Ovary (tissue), 9 donors: Measurements from ENCODE around the gene TCL1A. TPM values are rescaled to one million over a fixed set of nuclear protein-coding genes. Genes with fewer than 3 reads are reported as not detected.
"Not testable (repeated sequence)": the region's sequence is repeated elsewhere in the genome, so short reads cannot be mapped to it uniquely, and the experiment has no call there.

Experiments
- DNase-seq, 5 donors: peaks; one replicate each; pipeline ENCODE4 v3.0.0-alpha.2; 2019 to 2020
- H3K27ac ChIP-seq, 2 donors: fragments of 200-600 bp; one replicate each; pipeline versions ENCODE4 v1.5.1 to v1.8.0; 2019 to 2022
- H3K27me3 ChIP-seq: fragments of 200-600 bp; one replicate; pipeline ENCODE4 v1.8.0; 2022
- H3K36me3 ChIP-seq: fragments of 200-600 bp; sonication (generic); one replicate; pipeline ENCODE4 v1.5.1; 2019
- H3K4me1 ChIP-seq: one replicate; pipeline ENCODE4 v1.8.1; 2013; ENCODE audit warnings: mild to moderate bottlenecking, moderate library complexity; ENCODE audit not compliant: insufficient read depth
- H3K4me3 ChIP-seq: fragments of 200-600 bp; sonication (generic); one replicate; pipeline ENCODE4 v1.5.1; 2017
- H3K9me3 ChIP-seq, 2 donors: fragments of 200-600 bp in 1 of 2; sonication (generic) in 1 of 2; one replicate each; pipeline versions ENCODE4 v1.5.1 to v1.8.1; 2013 to 2019; ENCODE audit warnings: mild to moderate bottlenecking in 1 of 2, moderate library complexity in 1 of 2
- EP300 ChIP-seq: sonication (generic); formaldehyde crosslinking; IDR thresholded peaks from one replicate; pipeline ENCODE4 v1.6.1; 2017; ENCODE audit warnings: antibody characterized with exemption
- POLR2A ChIP-seq: fragments of 450-650 bp; IDR thresholded peaks from one replicate; pipeline ENCODE4 v1.6.1; 2017; ENCODE audit warnings: antibody characterized with exemption, mild to moderate bottlenecking, moderate library complexity
- WGBS, 3 donors: extraction: QIAGEN DNeasy Blood & Tissue Kit in 1 of 3; methylation state at CpG; one replicate each; pipeline versions ENCODE4 v1.1.5 to v1.1.7; 2013 to 2017; 5-methylcytosine and 5-hydroxymethylcytosine counted together
- intact Hi-C, 4 donors: fragments of 100-400 bp; cut with DNase I; formaldehyde crosslinking; loops; one replicate each; pipeline versions ENCODE4 v1.11.0 to v1.15.1; 2022 to 2023
- polyA plus RNA-seq, 2 donors: library from polyadenylated mRNA; stranded (reverse); fragments of 200-250 nt in 1 of 2; fragments of 350-450 nt in 1 of 2; fragmentation: Illumina TruSeq in 1 of 2; extraction: RNeasy Lipid Tissue Mini Kit (QIAGEN cat#74804) in 1 of 2; gene quantifications; one replicate each; pipeline ENCODE4 v1.2.3, GENCODE V29; 2013 to 2014
- total RNA-seq, 7 donors: library from RNA; depleted of rRNA in 2 of 7; stranded (reverse); fragments of >200 nt in 2 of 7; fragmentation: NEBNext Ultra II Directional in 3 of 7; extraction: Animal tissue kit (Norgen Biotek cat#: 25700) in 3 of 7; gene quantifications; one replicate each; pipeline versions ENCODE4 v1.1.0 to v1.2.4, GENCODE V29; 2016 to 2023
- TF ChIP-seq, protein P1 (sequence below), 3 donors: fragments of 450-650 bp in 2 of 3; fragments of 200-600 bp in 1 of 3; IDR thresholded peaks; one replicate each; pipeline versions ENCODE4 v1.5.1 to v1.8.0; 2016 to 2022; ENCODE audit warnings: antibody characterized with exemption in 3 of 3, mild to moderate bottlenecking in 1 of 3
- donor health status: DM: no; HTN: no; CAD: no; lungs with moderate emphysema.
- donor health status: DM: no; HTN: no; CAD: no.
- donor health status: Bipolar disorder and iron deficiency.
- donor health status: DM: yes; HTN: yes; CAD: no.
- donor health status: DM: no; HTN: no; CAD: no.
- donor health status: DM: yes; HTN: yes; CAD: no.

Gene TCL1A
- total and polyA plus RNA-seq, 9 donors, result 0.13 to 0.70 TPM; not detected in 7

DNA sequence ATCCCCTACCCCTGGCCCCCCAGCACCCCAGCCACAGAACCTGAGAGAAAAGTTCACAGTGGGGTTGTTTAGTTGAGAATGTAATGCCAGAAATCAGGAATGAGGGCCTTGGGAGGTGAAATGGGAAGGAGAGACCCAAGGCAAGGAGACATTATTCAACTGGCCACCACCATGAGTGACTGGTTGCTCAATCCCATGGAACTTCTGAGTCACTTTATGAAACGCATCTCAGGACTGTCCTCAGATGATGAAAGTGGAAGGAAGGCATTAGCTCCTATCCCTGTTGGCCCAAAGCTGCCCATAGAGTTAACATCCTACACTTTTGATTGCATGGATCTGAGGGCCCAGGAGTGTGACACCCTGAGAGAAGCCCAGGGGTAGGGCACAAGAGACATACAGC lies 25.4 kb upstream of the TCL1A start:
- Histone ChIP-seq H3K36me3 (no peaks in the 10 kb centered on the region), H3K4me1 (no peaks in the 10 kb centered on the region), H3K9me3 (no peaks in the 10 kb centered on the region), H3K4me3 (no peak overlapping the region), H3K27me3 (no peaks in the 10 kb centered on the region), H3K27ac (no peak overlapping the region)
- no peak for DNase-seq
- TF ChIP-seq, protein P1, sequence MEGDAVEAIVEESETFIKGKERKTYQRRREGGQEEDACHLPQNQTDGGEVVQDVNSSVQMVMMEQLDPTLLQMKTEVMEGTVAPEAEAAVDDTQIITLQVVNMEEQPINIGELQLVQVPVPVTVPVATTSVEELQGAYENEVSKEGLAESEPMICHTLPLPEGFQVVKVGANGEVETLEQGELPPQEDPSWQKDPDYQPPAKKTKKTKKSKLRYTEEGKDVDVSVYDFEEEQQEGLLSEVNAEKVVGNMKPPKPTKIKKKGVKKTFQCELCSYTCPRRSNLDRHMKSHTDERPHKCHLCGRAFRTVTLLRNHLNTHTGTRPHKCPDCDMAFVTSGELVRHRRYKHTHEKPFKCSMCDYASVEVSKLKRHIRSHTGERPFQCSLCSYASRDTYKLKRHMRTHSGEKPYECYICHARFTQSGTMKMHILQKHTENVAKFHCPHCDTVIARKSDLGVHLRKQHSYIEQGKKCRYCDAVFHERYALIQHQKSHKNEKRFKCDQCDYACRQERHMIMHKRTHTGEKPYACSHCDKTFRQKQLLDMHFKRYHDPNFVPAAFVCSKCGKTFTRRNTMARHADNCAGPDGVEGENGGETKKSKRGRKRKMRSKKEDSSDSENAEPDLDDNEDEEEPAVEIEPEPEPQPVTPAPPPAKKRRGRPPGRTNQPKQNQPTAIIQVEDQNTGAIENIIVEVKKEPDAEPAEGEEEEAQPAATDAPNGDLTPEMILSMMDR (IDR thresholded peaks at IDR 0.05), result no peak
- TF ChIP-seq POLR2A, result no peak
- TF ChIP-seq EP300, result no peak
- intact Hi-C loops, result no loop called here
- 79 to 86% (median 85%) methylated on average over 1 of the region's 1 CpG for WGBS, 3 donors

- Histone ChIP-seq H3K4me3 (no peak overlapping the region), H3K27me3 (no peaks in the 10 kb centered on the region), H3K4me1 (no peaks in the 10 kb centered on the region), H3K9me3 (no peaks in the 10 kb centered on the region), H3K27ac (no peak overlapping the region), H3K36me3 (no peaks in the 10 kb centered on the region)
- TF ChIP-seq EP300, result no peak
- no peak for DNase-seq
- 18 to 62% (median 27%) methylated on average over 1 of the region's 1 CpG for WGBS, 3 donors
- intact Hi-C loops, result no loop called here
These were observed 19.3 kb upstream of the TCL1A start for GRCh38 chr14:95733212-95733611.

DNA sequence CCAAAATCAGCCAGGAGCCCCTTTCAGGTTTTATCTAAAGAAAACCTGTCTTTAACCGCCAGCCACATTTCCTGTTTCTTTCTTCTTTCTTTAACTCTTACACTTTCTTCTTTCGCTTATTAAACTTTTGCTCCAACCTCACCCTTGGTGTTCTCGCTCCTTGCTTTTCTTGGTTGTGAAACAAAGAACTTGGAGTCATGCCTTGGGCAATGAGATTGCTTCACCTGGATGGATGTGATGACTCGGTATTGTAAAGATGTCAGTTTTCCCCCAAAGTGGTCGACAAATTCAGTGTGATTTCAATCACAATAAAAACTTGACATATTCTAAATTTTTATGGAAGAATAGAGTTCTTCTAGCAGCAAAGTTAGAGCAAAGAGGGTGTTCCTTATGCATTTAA lies 16.2 kb upstream of the TCL1A start:
- Histone ChIP-seq H3K4me3 (no peak overlapping the region), H3K9me3 (no peaks in the 10 kb centered on the region), H3K4me1 (no peaks in the 10 kb centered on the region), H3K27ac (no peak overlapping the region), H3K36me3 (no peaks in the 10 kb centered on the region), H3K27me3 (no peaks in the 10 kb centered on the region)
- intact Hi-C loops, result no loop called here
- TF ChIP-seq, protein P1 (IDR thresholded peaks at IDR 0.05), result no peak
- TF ChIP-seq EP300 (no peak), POLR2A (no peak)
- no peak for DNase-seq
- WGBS, 3 donors, result 70 to 86% (median 81%) methylated on average over 5 of the region's 5 CpGs

- H3K4me1 ChIP-seq, intact Hi-C loops, H3K4me3 ChIP-seq, H3K27ac ChIP-seq, H3K27me3 ChIP-seq, H3K36me3 ChIP-seq, DNase-seq, H3K9me3 ChIP-seq: not testable (repeated sequence)
- 76 to 89% (median 77%) methylated on average over 8 of the region's 8 CpGs for WGBS, 3 donors
These were observed 15.6 kb upstream of the TCL1A start for GRCh38 chr14:95729402-95730028.

DNA sequence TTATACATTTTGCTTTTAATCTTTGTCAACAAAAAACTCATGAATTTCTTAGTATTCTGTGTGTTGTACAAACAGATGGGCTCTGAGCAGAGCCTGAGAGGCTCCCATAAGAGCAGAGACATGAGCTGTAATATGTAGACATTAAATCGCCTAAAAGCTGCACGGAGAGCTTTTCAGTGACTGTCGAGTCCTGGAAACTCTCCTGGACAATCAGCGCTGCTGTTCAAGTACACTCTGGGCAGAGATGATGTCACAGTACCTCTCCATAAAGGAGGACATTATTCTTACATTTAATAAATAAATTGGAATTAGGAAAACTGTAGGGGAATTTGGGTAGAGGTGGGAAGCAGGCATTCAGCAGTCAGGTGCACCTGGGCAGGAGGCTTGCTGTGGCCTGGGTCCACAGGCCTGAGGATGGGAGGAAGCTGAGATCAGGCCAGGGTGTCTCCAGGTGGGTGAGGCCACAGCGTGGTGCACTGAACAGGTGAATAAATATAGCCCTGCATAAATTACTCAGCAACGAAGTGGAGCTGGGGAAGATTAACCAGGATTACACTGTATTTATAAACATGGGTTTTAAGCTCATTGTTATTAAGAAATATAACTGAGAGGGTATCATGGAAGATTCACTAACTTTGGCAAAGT lies 13.3 kb upstream of the TCL1A start:
- Histone ChIP-seq H3K27me3 (no peaks in the 10 kb centered on the region), H3K36me3 (no peaks in the 10 kb centered on the region), H3K4me3 (no peak overlapping the region), H3K27ac (no peak overlapping the region), H3K4me1 (no peaks in the 10 kb centered on the region), H3K9me3 (no peaks in the 10 kb centered on the region)
- intact Hi-C loops, result no loop called here
- no peak for DNase-seq
- TF ChIP-seq, protein P1 (IDR thresholded peaks at IDR 0.05), result no peak
- TF ChIP-seq POLR2A, result no peak
- no peak for TF ChIP-seq EP300
- 66 to 75% (median 71%) methylated on average over 6 of the region's 6 CpGs for WGBS, 3 donors
